Mucosa of rectum (tissue), 2 donors: Measurements from ENCODE around the gene PCDH12.
A peak's percentile ranks its signal among the peaks of the same experiment; 100 is the strongest.

ENCODE experiments used
- H3K27ac ChIP-seq, 2 donors: one replicate each; pipeline ENCODE4 v1.7.0; 2013; ENCODE audit warnings: inconsistent platforms in 2 of 2, low read depth in 2 of 2, low read length in 2 of 2
- H3K27me3 ChIP-seq, 2 donors: one replicate each; pipeline ENCODE4 v1.7.0; 2013; ENCODE audit warnings: low read length in 2 of 2; ENCODE audit not compliant: control insufficient read depth in 2 of 2, insufficient read depth in 2 of 2
- H3K36me3 ChIP-seq, 2 donors: one replicate each; pipeline ENCODE4 v1.7.0; 2013; ENCODE audit warnings: low read length in 2 of 2; ENCODE audit not compliant: control insufficient read depth in 2 of 2, insufficient read depth in 2 of 2
- H3K4me1 ChIP-seq, 2 donors: one replicate each; pipeline ENCODE4 v1.7.0; 2013; ENCODE audit warnings: low read length in 2 of 2, mild to moderate bottlenecking in 1 of 2; ENCODE audit not compliant: control insufficient read depth in 2 of 2, insufficient read depth in 2 of 2
- H3K4me3 ChIP-seq, 2 donors: one replicate each; pipeline ENCODE4 v1.7.0; 2013; ENCODE audit warnings: low read length in 2 of 2
- H3K9ac ChIP-seq, 2 donors: one replicate each; pipeline ENCODE4 v1.7.0; 2013; ENCODE audit warnings: low read length in 2 of 2, low read depth in 1 of 2, mild to moderate bottlenecking in 1 of 2
- H3K9me3 ChIP-seq, 2 donors: one replicate each; pipeline ENCODE4 v1.7.0; 2013; ENCODE audit warnings: low read length in 2 of 2; ENCODE audit not compliant: control insufficient read depth in 2 of 2
- donor health status: healthy.
- donor health status: Normal muscosa, but diverticular disease.

PCDH12 gene

DNA sequence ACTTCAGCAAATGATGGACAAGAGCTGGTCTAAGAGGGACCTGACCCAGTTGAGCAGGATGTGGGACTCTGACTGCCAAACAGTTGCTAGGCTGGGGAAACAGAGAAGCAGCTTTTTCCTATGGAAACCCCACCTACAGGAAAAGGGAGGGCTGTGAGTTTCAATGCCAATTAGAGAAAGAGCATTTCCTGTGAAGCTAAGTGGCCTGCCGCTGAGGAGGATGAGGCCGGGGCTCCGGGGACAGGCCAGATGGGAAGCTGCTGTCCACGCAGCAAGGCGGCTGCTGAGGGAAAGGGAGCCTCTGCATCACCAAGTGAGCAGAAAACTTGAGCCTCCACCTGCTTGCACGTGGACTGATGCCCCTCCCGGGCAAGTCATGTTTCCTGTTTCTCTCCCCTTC, at the start of gene PCDH12:
TSS of gene PCDH12 (minus strand) at position 90 of the 400 bp plus-strand sequence. CDS start 351 bp downstream, outside the sequence.
- Histone ChIP-seq H3K27ac (peak within 1 kb of the TSS in 1 of 2 donors; percentile 20), H3K27me3 (no peaks in the 10 kb centered on the region), H3K9ac (no peak within 1 kb of the TSS), H3K9me3 (no peaks in the 10 kb centered on the region), H3K4me3 (peak within 1 kb of the TSS in 1 of 2 donors; percentile 10), H3K4me1 (peaks cover 0 to 8% of the 10 kb centered on the region in 2 donors), H3K36me3 (no peaks in the 10 kb centered on the region)

DNA sequence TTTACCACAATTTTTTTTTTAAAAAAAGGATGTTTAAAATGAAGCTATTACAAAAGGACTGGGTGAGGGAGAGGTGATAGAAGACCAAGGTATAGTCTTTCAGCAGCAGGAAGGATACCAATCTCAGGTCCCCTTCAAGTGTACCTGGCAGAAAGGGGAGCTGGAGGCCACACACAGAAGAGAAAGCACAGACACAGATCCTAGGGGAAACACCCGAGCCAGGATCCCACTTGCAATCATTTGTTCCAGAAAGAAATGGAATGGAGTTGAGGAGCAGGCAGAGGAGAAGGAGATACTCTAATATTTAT, 49.2 kb upstream of the PCDH12 start:
- Histone ChIP-seq H3K9me3 (no peaks in the 10 kb centered on the region), H3K27ac (no peak overlapping the region), H3K9ac (no peak overlapping the region), H3K27me3 (no peaks in the 10 kb centered on the region), H3K4me3 (no peak overlapping the region), H3K36me3 (peaks cover 26 to 29% of the 10 kb centered on the region in 2 donors), H3K4me1 (peaks cover 0 to 5% of the 10 kb centered on the region in 2 donors)

DNA sequence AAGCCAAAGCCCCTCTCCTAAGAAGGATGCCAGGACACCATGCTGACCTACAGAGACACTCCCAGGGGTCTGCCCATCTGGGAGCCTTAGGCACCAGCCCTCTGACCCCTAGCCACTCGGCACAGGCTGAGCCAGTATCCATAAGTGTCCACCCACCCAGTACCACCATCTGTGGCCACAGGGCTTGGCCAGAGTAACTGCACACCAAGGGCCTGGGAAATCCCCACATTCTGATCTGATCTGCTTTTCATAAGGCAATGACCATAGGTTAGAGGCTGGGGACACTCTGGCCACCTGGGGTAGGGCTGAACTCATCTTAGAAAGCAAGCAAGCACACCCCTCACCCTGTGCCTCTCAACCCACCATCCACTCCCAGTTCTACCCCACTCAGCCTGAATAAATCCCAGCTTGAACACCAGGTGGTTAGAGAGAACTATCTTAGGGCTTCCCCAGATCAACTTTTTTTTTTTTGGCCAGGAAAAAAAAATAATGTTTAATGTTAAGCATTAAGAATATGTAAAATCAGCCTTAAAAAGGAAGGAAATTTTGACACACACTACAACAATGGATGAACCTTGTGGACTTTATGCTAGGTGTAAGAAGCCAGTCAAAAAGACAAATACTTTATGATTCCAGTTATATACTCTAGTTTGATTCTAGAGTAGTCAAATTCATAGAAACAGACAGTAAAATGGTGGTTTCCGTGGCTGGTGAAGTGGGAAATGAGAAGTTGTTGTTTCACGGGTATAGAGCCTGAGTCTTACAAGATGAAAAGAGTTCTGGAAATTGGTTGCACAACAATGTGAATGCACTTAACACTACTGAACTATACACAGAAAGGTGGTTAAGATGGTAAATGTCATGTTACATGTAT, 48.6 kb upstream of the PCDH12 start:
- H3K4me3 ChIP-seq: no peak overlapping the region
- H3K4me1 ChIP-seq: peaks cover 0 to under 1% of the 10 kb centered on the region in 2 donors
- H3K27ac ChIP-seq: no peak overlapping the region
- no peaks in the 10 kb centered on the region for H3K27me3 ChIP-seq
- H3K9ac ChIP-seq: no peak overlapping the region
- H3K36me3 ChIP-seq: peaks cover 28 to 34% of the 10 kb centered on the region in 2 donors
- H3K9me3 ChIP-seq: no peaks in the 10 kb centered on the region

DNA sequence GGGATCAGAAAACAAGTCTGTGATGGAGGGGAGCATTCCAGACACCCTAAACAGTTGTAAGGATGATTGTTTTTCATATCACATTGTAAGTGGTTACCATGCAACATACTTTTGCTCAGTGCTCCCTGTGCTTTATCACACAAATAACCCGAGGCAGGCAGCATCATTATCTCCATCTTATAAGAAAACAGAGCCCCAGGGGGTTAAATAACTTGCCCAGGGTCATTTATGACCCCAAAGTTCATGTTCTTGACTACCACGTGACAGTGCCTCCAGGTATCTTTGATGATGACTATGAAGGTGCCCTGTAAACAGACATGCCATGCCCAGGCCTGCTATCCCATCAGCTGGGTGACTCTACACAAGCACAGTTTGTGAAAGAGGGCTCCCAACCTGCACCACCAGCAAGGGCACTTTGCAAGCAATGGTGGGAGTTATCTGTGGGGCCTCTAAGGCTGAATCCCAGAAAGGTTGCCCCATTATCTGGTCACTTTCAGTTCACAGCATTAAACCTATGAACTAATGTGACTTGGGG, 45.3 kb upstream of the PCDH12 start:
- Histone ChIP-seq H3K4me3 (no peak overlapping the region), H3K27me3 (no peaks in the 10 kb centered on the region), H3K4me1 (no peaks in the 10 kb centered on the region), H3K36me3 (peaks cover 36% of the 10 kb centered on the region in 2 donors), H3K27ac (no peak overlapping the region), H3K9me3 (no peaks in the 10 kb centered on the region), H3K9ac (no peak overlapping the region)

DNA sequence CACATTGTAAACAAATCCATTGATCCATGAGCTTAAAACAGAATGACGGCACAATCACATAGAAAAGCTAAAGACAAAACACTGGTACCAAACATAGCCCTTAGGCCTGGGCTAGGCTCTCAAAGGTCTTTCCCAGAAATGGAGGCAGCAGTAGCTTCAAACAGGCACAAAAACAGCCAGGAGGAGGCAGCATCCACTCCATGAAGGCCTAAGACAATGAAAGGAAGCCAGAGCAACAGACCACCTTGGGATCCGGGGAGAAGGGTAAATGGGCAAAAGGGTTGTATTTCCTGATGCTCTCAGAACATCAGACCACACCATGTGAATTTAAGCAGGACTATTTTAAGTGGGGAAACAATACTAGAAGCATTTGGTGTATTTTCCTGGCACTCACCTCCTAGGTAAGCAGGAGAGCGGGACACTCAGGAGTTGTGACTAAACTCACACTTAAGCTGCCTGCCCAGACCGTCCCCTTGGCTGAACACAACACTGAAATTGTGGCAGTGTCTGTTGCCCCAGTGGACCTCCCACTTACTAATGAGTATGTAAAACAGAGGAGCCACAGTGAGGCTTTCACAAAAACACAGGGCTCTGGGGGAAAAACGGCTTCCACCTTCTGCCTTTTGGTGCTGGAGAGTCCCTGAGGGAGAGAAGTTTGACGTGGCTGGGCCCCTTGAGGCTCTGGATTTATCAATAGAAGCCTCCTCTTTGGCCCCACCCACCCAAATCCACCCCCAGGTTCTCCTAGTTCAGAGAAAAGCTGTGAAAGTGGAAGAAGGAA, 42.9 kb upstream of the PCDH12 start:
- Histone ChIP-seq H3K27me3 (no peaks in the 10 kb centered on the region), H3K9ac (no peak overlapping the region), H3K4me1 (no peaks in the 10 kb centered on the region), H3K4me3 (no peak overlapping the region), H3K36me3 (peaks cover 35 to 37% of the 10 kb centered on the region in 2 donors), H3K27ac (no peak overlapping the region), H3K9me3 (no peaks in the 10 kb centered on the region)

DNA sequence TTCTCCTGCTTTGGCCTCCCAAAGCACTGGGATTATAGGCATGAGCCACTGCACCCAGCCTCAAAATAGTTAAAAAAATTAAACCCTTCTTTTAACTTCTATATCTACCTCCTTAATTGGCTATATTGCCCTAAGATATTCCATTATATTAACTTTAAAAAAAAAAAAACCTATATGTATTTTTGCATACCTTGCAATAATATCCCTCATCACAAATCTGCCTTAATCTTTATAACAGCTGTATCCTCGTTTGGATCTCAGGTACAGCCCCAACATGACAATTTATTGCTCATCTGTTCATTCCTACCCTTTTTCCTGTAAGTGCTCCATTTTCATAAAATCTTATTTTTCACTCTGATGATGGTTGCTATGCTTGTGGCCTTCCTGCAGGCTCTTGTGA, 42.2 kb upstream of the PCDH12 start:
- Histone ChIP-seq H3K9me3 (no peaks in the 10 kb centered on the region), H3K4me3 (no peak overlapping the region), H3K27ac (no peak overlapping the region), H3K9ac (no peak overlapping the region), H3K27me3 (no peaks in the 10 kb centered on the region), H3K36me3 (peaks cover 33 to 34% of the 10 kb centered on the region in 2 donors), H3K4me1 (no peaks in the 10 kb centered on the region)

DNA sequence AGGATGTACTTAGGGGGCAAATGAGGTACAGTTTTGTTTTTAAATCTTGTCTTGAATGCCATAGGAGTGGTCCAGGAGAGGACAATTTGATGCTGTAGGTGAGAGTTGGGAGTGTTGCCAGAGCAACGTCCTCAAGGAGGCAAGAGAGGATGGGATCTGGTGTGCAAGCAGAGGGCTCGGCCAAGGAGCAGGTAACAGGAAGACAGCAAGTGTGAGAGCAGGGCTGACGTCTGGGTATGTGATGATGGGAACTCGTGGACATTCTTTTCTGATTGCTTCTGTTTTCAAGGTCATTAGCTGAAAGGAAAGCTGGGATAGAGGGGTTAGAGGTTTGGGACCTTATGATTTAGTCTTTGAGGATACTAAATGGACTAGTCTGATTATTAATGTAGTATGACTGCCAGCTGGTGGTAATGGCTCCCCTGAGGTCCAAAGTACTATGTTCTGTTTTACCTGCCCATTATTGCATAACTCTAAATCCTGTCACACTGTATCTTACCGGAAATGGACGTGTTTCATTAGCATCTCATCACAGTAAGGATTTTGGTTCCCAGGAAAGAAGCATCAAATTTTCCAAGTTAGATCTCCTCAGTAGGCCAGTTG, 39.5 kb upstream of the PCDH12 start:
- Histone ChIP-seq H3K4me3 (no peak overlapping the region), H3K9me3 (no peaks in the 10 kb centered on the region), H3K27ac (no peak overlapping the region), H3K27me3 (no peaks in the 10 kb centered on the region), H3K9ac (no peak overlapping the region), H3K36me3 (peaks cover 30 to 35% of the 10 kb centered on the region in 2 donors), H3K4me1 (no peaks in the 10 kb centered on the region)

DNA sequence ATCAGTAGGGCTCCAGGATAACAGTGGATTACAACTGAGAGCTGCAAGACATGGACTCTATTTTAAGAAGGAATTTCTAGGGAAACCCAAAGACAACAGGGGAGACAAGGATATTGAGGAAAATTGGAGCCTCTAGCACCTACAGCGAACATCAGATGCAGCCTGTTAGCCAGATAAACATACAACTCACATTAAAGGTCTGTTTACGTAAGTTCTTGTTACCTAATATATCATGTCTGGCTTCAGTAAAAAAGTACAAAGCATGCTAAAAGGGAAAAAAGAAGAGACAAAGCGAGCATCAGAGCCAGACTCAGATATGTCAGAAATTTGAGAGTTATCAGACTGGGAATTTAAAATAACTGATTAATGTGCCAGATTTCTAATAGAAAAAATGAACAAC, 37.7 kb upstream of the PCDH12 start:
- H3K4me1 ChIP-seq: no peaks in the 10 kb centered on the region
- no peak overlapping the region for H3K4me3 ChIP-seq
- no peak overlapping the region for H3K27ac ChIP-seq
- peaks cover 23 to 31% of the 10 kb centered on the region in 2 donors for H3K36me3 ChIP-seq
- H3K9me3 ChIP-seq: no peaks in the 10 kb centered on the region
- no peak overlapping the region for H3K9ac ChIP-seq
- no peaks in the 10 kb centered on the region for H3K27me3 ChIP-seq

DNA sequence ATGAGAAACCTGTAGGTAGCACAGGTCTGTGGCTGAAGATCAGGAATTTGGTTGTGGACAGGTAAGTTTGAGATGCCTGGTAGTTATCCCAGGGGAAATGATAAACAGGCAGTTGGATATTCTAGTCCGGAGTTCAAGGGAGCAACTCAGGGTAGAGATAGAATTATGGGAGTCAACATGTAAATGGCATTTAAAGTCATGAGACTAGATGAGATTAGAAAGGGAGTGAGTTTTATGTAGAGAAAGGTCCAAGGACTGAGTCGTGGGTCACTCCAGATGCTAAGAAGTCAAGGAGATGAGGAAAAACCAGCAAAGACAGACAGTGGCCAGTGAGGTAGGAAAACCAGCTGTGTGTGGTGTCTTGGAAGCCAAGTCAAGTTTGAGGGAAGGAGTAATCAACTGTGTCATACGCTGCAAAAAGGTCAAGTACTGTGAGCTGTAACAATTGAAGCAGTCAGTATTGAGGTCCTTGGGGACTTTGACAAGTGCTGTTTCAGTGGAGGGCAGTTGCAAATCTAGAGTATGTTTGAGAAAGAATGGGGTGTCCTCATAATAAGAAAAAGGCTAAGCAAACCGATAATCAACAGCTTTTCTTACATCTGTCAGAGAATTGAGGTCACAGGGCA, 36.6 kb upstream of the PCDH12 start:
- no peak overlapping the region for H3K27ac ChIP-seq

More for the DNA sequence above, 36.6 kb upstream of the PCDH12 start:
- no peaks in the 10 kb centered on the region for H3K27me3 ChIP-seq
- H3K4me1 ChIP-seq: no peaks in the 10 kb centered on the region
- peaks cover 18 to 31% of the 10 kb centered on the region in 2 donors for H3K36me3 ChIP-seq
- H3K9me3 ChIP-seq: no peaks in the 10 kb centered on the region
- H3K9ac ChIP-seq: no peak overlapping the region
- H3K4me3 ChIP-seq: no peak overlapping the region
